ENCODE data around the gene KLHL5. TPM values are rescaled to one million over a fixed set of nuclear protein-coding genes. Genes with fewer than 3 reads are reported as not detected.

Gene KLHL5
- polyA plus RNA-seq, 1 donor from 2014 or later = 33.8 TPM

GRCh38 chr4:39066371-39066770 lies 4.3 kb downstream of the KLHL5 start:
- Histone ChIP-seq H3F3A (ENCODE audit: insufficient read depth, low read length, poor library complexity, severe bottlenecking) (peaks cover 4% of the 10 kb centered on the region), H3K9ac (ENCODE audit: low read length) (no peak overlapping the region), H3K4me3 (ENCODE audit: low read length) (no peak overlapping the region), H3K79me2 (replicated peaks; ENCODE audit: insufficient read depth, low read length) (peaks cover 55% of the 10 kb centered on the region), H2AFZ (ENCODE audit: low read depth, low read length) (no peak overlapping the region), H3K9me3 (ENCODE audit: low read length) (no peaks in the 10 kb centered on the region), H3K9me2 (ENCODE audit: insufficient read depth, low read length) (no peaks in the 10 kb centered on the region), H3K27me3 (ENCODE audit: insufficient read depth, low read depth, low read length) (no peaks in the 10 kb centered on the region), H3K4me2 (ENCODE audit: low read length) (no peak overlapping the region), H4K20me1 (ENCODE audit: insufficient read depth) (no peaks in the 10 kb centered on the region), H3K27ac (ENCODE audit: low read length) (no peak overlapping the region), H3K36me3 (ENCODE audit: insufficient read depth, low read length) (no peaks in the 10 kb centered on the region)
- TF ChIP-seq REST (IDR thresholded peaks at IDR 0.05; ENCODE audit: borderline replicate concordance) (no peak), TAF1 (IDR thresholded peaks at IDR 0.05; ENCODE audit: low read depth) (no peak), POLR2AphosphoS5 (IDR thresholded peaks at IDR 0.05) (no peak), EP300 (conservative IDR thresholded peaks at IDR 0.05; ENCODE audit: poor library complexity, severe bottlenecking) (no peak), EZH2 (IDR thresholded peaks at IDR 0.05; ENCODE audit: borderline replicate concordance, insufficient read depth, low read length, poor library complexity, severe bottlenecking) (no peak)

- Histone ChIP-seq H3K36me3 (ENCODE audit: insufficient read depth, low read length) (no peaks in the 10 kb centered on the region), H3K27me3 (ENCODE audit: insufficient read depth, low read depth, low read length) (no peaks in the 10 kb centered on the region), H3F3A (ENCODE audit: insufficient read depth, low read length, poor library complexity, severe bottlenecking) (peaks cover 4% of the 10 kb centered on the region), H3K9me2 (ENCODE audit: insufficient read depth, low read length) (no peaks in the 10 kb centered on the region), H2AFZ (ENCODE audit: low read depth, low read length) (no peak overlapping the region), H3K9ac (ENCODE audit: low read length) (no peak overlapping the region), H3K79me2 (replicated peaks; ENCODE audit: insufficient read depth, low read length) (peaks cover 57% of the 10 kb centered on the region), H4K20me1 (ENCODE audit: insufficient read depth) (no peaks in the 10 kb centered on the region), H3K4me3 (ENCODE audit: low read length) (no peak overlapping the region), H3K27ac (ENCODE audit: low read length) (no peak overlapping the region), H3K9me3 (ENCODE audit: low read length) (no peaks in the 10 kb centered on the region), H3K4me2 (ENCODE audit: low read length) (no peak overlapping the region)
- TF ChIP-seq POLR2AphosphoS5 (IDR thresholded peaks at IDR 0.05) (no peak), SMC3 (conservative IDR thresholded peaks at IDR 0.05; ENCODE audit: poor library complexity) (no peak), EP300 (conservative IDR thresholded peaks at IDR 0.05; ENCODE audit: poor library complexity, severe bottlenecking) (no peak), EZH2 (IDR thresholded peaks at IDR 0.05; ENCODE audit: borderline replicate concordance, insufficient read depth, low read length, poor library complexity, severe bottlenecking) (no peak), RAD21 (conservative IDR thresholded peaks at IDR 0.05) (no peak), CTCF (IDR thresholded peaks at IDR 0.05; ENCODE audit: poor library complexity, severe bottlenecking) (no peak), TAF1 (IDR thresholded peaks at IDR 0.05; ENCODE audit: low read depth) (no peak), REST (IDR thresholded peaks at IDR 0.05; ENCODE audit: borderline replicate concordance) (no peak), MXI1 (conservative IDR thresholded peaks at IDR 0.05; ENCODE audit: poor library complexity, severe bottlenecking) (no peak)
These were observed 5.0 kb downstream of the KLHL5 start for GRCh38 chr4:39067031-39067430.

All from neural cell (in vitro differentiated cells).